Peyer's patch (tissue), 4 donors: ENCODE results near the gene LAP3. TPM values are rescaled to one million over a fixed set of nuclear protein-coding genes. Genes with fewer than 3 reads are reported as not detected.

Experiments used
- DNase-seq, 3 donors: peaks; one replicate each; pipeline ENCODE4 v3.0.0-alpha.2; 2017 to 2019
- H3K27ac ChIP-seq, 4 donors: fragments of 200-600 bp; sonication (generic); one replicate each; pipeline ENCODE4 v1.5.1; 2016 to 2019
- H3K27me3 ChIP-seq, 2 donors: fragments of 200-600 bp; sonication (generic); one replicate each; pipeline ENCODE4 v1.5.1; 2019
- H3K36me3 ChIP-seq, 3 donors: fragments of 200-600 bp; sonication (generic); one replicate each; pipeline ENCODE4 v1.5.1; 2016 to 2019
- H3K4me1 ChIP-seq, 4 donors: fragments of 200-600 bp; sonication (generic); one replicate each; pipeline ENCODE4 v1.5.1; 2016 to 2019
- H3K4me3 ChIP-seq, 4 donors: fragments of 200-600 bp; sonication (generic); 1 replicate in 3 of 4; 2 replicates in 1 of 4; pipeline ENCODE4 v1.5.1; 2016 to 2019; ENCODE audit warnings: mild to moderate bottlenecking in 1 of 4
- H3K9me3 ChIP-seq, 4 donors: fragments of 200-600 bp; sonication (generic); one replicate each; pipeline ENCODE4 v1.5.1; 2016 to 2019; ENCODE audit warnings: mild to moderate bottlenecking in 1 of 4
- CTCF ChIP-seq, 6 experiments: fragments of 450-650 bp in 4 of 6; fragments of 200-600 bp in 2 of 6; sonication (generic) in 1 of 6; IDR thresholded peaks; one replicate each; pipeline ENCODE4 v1.5.1; 2017 to 2019; ENCODE audit warnings: antibody characterized with exemption in 6 of 6, mild to moderate bottlenecking in 3 of 6, moderate library complexity in 1 of 6
- POLR2A ChIP-seq, 2 donors: fragments of 450-650 bp; IDR thresholded peaks; one replicate each; pipeline ENCODE4 v1.5.1; 2017; ENCODE audit warnings: antibody characterized with exemption in 2 of 2, mild to moderate bottlenecking in 2 of 2, moderate library complexity in 2 of 2
- total RNA-seq, 4 donors: library from RNA; depleted of rRNA; stranded (reverse); fragments of >200 nt; gene quantifications; one replicate each; pipeline ENCODE4 v1.1.0, GENCODE V29; 2016

The LAP3 gene
- total RNA-seq, 4 donors from 2014 or later: 41.4 to 79.2 (median 67.4) TPM

GRCh38 chr4:17546222-17546621, 30.8 kb upstream of the LAP3 start:
- no peak for DNase-seq
- Histone ChIP-seq H3K27me3 (no peaks in the 10 kb centered on the region), H3K36me3 (no peaks in the 10 kb centered on the region), H3K4me3 (no peak overlapping the region), H3K9me3 (no peaks in the 10 kb centered on the region), H3K27ac (no peak overlapping the region), H3K4me1 (no peaks in the 10 kb centered on the region)
- TF ChIP-seq CTCF (IDR thresholded peaks at IDR 0.05): no peak
- TF ChIP-seq POLR2A (IDR thresholded peaks at IDR 0.05): no peak

- no peaks in the 10 kb centered on the region for H3K27me3 ChIP-seq
- no peaks in the 10 kb centered on the region for H3K4me1 ChIP-seq
- no peak overlapping the region for H3K27ac ChIP-seq
- no peak overlapping the region for H3K4me3 ChIP-seq
- no peaks in the 10 kb centered on the region for H3K36me3 ChIP-seq
- no peak for DNase-seq
- no peaks in the 10 kb centered on the region for H3K9me3 ChIP-seq
- no peak for TF ChIP-seq CTCF (IDR thresholded peaks at IDR 0.05)
Measured at GRCh38 chr4:17546678-17547077, 30.3 kb upstream of the LAP3 start.

- Histone ChIP-seq H3K27ac (no peak overlapping the region), H3K27me3 (no peaks in the 10 kb centered on the region), H3K4me3 (no peak overlapping the region), H3K4me1 (no peaks in the 10 kb centered on the region), H3K9me3 (no peaks in the 10 kb centered on the region), H3K36me3 (no peaks in the 10 kb centered on the region)
- no peak for TF ChIP-seq CTCF (IDR thresholded peaks at IDR 0.05)
- no peak for TF ChIP-seq POLR2A (IDR thresholded peaks at IDR 0.05)
- no peak for DNase-seq
Measured at GRCh38 chr4:17550549-17550948, 26.4 kb upstream of the LAP3 start.

- Histone ChIP-seq H3K4me1 (no peaks in the 10 kb centered on the region), H3K27me3 (no peaks in the 10 kb centered on the region), H3K9me3 (no peaks in the 10 kb centered on the region), H3K4me3 (no peak overlapping the region), H3K27ac (no peak overlapping the region), H3K36me3 (no peaks in the 10 kb centered on the region)
- DNase-seq: no peak
- no peak for TF ChIP-seq CTCF (IDR thresholded peaks at IDR 0.05)
- TF ChIP-seq POLR2A (IDR thresholded peaks at IDR 0.05): no peak
Measured at GRCh38 chr4:17552427-17552826, 24.6 kb upstream of the LAP3 start.

- Histone ChIP-seq H3K27ac (no peak overlapping the region), H3K4me1 (no peaks in the 10 kb centered on the region), H3K36me3 (no peaks in the 10 kb centered on the region), H3K4me3 (no peak overlapping the region), H3K9me3 (no peaks in the 10 kb centered on the region), H3K27me3 (no peaks in the 10 kb centered on the region)
- TF ChIP-seq POLR2A (IDR thresholded peaks at IDR 0.05): no peak
- TF ChIP-seq CTCF (IDR thresholded peaks at IDR 0.05): no peak
- no peak for DNase-seq
Measured at GRCh38 chr4:17554568-17554967, 22.4 kb upstream of the LAP3 start.

- H3K36me3 ChIP-seq: no peaks in the 10 kb centered on the region
- H3K9me3 ChIP-seq: no peaks in the 10 kb centered on the region
- H3K27me3 ChIP-seq: no peaks in the 10 kb centered on the region
- H3K27ac ChIP-seq: no peak overlapping the region
- TF ChIP-seq POLR2A (IDR thresholded peaks at IDR 0.05): no peak
- H3K4me1 ChIP-seq: no peaks in the 10 kb centered on the region
- DNase-seq: no peak
- H3K4me3 ChIP-seq: no peak overlapping the region
Measured at GRCh38 chr4:17556498-17556897, 20.5 kb upstream of the LAP3 start.
